Neural cell (in vitro differentiated cells): ENCODE measurements around the gene SPCS1.

Source experiments
- MXI1 ChIP-seq: fragments of 450-650 bp; conservative IDR thresholded peaks from 2 replicates; pipeline ENCODE4 v1.6.1; 2014; ENCODE audit warnings: antibody characterized with exemption, mild to moderate bottlenecking; ENCODE audit not compliant: poor library complexity, severe bottlenecking
- TF ChIP-seq, protein P1 (sequence below): fragments of 450-650 bp; IDR thresholded peaks from 2 replicates; pipeline ENCODE4 v1.5.1; 2014; ENCODE audit warnings: antibody characterized with exemption, mild to moderate bottlenecking, moderate library complexity; ENCODE audit not compliant: poor library complexity, severe bottlenecking

DNA sequence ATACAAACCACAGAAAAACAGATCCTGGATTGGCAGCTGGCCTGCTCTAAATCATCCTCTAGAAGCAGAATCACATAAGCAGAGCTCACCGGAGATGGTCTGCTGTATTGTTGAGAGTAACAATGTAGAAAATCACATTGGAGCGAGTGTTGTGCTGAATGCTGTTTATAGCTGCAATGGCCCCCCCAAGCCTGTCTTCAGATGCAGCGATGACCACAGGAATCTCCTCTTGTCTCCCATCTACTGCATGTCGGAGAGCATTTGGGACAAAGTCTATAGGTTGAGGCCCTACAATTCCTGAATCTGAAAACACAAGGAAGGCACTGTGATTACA lies 8.3 kb upstream of the SPCS1 start:
- TF ChIP-seq, protein P1, sequence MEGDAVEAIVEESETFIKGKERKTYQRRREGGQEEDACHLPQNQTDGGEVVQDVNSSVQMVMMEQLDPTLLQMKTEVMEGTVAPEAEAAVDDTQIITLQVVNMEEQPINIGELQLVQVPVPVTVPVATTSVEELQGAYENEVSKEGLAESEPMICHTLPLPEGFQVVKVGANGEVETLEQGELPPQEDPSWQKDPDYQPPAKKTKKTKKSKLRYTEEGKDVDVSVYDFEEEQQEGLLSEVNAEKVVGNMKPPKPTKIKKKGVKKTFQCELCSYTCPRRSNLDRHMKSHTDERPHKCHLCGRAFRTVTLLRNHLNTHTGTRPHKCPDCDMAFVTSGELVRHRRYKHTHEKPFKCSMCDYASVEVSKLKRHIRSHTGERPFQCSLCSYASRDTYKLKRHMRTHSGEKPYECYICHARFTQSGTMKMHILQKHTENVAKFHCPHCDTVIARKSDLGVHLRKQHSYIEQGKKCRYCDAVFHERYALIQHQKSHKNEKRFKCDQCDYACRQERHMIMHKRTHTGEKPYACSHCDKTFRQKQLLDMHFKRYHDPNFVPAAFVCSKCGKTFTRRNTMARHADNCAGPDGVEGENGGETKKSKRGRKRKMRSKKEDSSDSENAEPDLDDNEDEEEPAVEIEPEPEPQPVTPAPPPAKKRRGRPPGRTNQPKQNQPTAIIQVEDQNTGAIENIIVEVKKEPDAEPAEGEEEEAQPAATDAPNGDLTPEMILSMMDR = no peak
- no peak for TF ChIP-seq MXI1
